ENCODE data around the gene USP1.

Gene USP1, protein sequence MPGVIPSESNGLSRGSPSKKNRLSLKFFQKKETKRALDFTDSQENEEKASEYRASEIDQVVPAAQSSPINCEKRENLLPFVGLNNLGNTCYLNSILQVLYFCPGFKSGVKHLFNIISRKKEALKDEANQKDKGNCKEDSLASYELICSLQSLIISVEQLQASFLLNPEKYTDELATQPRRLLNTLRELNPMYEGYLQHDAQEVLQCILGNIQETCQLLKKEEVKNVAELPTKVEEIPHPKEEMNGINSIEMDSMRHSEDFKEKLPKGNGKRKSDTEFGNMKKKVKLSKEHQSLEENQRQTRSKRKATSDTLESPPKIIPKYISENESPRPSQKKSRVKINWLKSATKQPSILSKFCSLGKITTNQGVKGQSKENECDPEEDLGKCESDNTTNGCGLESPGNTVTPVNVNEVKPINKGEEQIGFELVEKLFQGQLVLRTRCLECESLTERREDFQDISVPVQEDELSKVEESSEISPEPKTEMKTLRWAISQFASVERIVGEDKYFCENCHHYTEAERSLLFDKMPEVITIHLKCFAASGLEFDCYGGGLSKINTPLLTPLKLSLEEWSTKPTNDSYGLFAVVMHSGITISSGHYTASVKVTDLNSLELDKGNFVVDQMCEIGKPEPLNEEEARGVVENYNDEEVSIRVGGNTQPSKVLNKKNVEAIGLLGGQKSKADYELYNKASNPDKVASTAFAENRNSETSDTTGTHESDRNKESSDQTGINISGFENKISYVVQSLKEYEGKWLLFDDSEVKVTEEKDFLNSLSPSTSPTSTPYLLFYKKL

DNA sequence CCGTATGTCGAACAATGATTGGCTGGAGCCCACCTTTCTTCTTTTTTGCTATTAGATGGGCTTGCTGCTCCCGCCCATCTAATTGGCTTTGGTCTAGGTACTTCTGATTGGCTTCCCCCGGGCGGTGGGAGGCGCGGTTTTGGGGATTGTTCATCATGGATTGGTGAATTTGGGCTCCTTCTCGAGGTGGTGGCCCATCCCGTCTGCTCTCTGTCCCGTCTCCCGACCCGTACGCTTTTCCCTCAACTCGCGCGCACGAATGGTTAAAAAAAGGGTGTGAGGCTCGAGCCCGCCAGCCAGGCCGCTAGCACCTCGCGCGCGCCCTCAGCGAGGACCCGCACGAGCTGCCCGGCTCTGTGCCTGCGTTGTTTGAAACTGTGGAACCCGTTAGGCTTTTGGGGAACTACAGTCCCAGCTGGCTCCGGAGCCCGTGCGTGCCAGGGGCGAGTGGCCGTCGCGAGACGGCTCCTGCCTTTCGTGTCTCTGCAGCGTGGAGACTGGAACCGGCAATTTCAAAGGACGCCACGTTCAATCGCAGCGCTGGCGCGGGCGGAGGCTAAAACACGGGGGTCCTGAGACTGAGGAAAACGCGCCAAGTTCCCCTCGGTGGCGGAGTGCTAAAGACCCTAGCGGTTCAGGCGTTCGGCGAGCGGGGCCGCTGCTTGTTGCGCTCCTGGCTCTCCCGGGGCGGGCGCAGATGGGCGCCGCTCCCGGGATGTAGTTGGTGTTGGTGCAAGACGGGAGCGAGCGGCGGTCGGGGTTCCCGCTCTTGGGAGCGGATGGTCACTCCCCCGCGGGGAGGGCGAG is at the start of gene USP1:
TSS of gene USP1 (plus strand) at position 584 of the 807 bp plus-strand sequence. CDS start 2,819 bp downstream, outside the sequence.
- DNase-seq = peak; percentile 99

DNA sequence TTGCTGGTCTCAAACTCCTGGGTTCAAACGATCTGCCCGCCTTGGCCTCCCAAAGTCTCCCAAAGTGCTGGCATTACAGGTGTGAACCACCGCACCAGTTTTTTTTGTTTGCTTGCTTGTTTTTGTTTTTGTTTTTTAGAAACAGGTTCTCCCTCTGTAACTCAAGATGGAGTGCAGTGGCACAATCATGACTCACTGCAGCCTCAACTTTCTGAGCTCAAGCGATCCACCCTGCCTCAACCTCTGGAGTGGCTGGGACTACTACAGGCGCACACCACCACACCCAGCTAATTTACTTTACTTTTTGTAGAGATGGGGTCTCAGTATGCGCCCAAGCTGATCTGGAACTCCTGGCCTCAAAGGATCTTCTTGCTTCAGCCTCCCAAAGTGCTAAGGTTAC is 47.3 kb upstream of the USP1 start:
- no peak for DNase-seq

- DNase-seq = no peak
These were observed 46.8 kb upstream of the USP1 start for GRCh38 chr1:62390071-62390470.

DNA sequence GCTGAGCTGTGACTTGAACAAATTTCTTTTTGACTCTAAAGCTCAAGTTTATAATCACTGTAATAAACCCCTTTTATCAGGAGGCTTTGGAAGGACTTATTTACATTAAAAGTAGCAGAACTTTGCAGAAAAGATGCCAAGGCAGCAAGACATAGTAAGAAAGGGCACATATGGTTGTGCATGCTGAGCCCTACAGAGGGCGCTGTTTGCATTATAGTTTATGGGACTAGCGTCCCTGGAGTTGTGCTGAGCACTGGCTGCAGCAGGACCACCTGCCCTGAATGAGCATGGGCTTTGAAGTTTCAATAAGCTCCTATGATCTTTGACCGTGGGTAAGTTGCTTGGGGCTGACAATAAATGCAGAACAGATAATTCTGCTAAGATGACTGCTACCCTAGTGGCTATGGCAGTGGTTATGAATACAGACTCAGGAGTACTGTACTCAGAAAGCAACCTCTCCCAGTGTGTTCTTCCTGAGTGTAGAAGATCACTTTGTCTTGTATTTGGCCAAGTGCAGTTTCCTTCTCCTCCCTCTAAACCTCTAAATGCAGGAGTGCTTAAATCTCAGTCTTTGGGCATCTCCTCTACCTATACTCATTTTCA is 45.4 kb upstream of the USP1 start:
- peak; percentile 12 for DNase-seq

DNA sequence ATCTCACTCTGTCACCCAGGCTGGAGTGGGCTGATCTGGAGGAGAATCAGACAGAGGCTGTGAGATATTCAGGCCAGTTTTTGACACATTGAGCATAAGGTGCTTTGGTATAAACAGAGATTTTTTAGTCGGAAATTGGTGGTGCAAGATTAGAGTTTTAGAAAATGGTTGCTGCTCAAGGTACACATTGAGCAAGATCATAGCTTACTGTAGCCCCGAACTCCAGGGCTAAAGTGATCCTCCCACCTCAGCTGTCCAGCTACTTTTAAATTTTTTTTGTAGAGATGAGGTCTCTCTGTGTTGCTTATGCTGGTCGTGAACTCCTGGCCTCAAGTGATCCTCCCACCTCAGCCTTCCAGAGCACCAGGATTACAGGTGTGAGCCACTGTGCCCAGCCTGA is 43.9 kb upstream of the USP1 start:
- no peak for DNase-seq

- no peak for DNase-seq
These were observed 42.2 kb upstream of the USP1 start for GRCh38 chr1:62394646-62395045.

DNA sequence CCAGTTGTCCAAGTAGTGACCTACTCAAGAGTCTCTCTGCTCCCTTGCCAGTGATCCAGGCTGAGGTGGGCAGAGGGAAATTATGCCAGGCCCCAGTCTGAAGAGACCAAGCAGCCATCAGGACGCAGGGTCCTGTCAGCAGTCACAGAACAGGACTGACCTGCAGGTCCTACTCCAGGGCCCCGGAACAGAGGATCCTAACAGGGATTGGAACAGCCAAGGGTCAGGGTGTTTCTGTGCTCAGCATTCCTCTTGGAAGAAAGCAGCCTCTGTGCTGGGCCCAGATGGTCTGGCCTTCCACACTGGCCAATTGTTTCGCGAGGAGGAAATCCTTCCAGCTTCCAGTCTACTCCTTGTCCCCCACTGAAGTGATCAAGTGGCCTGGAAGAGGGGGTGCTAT is 41.6 kb upstream of the USP1 start:
- DNase-seq = no peak

GRCh38 chr1:62396871-62397270 is 40.0 kb upstream of the USP1 start:
- no peak for DNase-seq

GRCh38 chr1:62397301-62397700 is 39.5 kb upstream of the USP1 start:
- no peak for DNase-seq

- no peak for DNase-seq
These were observed 38.5 kb upstream of the USP1 start for GRCh38 chr1:62398377-62398776.

DNA sequence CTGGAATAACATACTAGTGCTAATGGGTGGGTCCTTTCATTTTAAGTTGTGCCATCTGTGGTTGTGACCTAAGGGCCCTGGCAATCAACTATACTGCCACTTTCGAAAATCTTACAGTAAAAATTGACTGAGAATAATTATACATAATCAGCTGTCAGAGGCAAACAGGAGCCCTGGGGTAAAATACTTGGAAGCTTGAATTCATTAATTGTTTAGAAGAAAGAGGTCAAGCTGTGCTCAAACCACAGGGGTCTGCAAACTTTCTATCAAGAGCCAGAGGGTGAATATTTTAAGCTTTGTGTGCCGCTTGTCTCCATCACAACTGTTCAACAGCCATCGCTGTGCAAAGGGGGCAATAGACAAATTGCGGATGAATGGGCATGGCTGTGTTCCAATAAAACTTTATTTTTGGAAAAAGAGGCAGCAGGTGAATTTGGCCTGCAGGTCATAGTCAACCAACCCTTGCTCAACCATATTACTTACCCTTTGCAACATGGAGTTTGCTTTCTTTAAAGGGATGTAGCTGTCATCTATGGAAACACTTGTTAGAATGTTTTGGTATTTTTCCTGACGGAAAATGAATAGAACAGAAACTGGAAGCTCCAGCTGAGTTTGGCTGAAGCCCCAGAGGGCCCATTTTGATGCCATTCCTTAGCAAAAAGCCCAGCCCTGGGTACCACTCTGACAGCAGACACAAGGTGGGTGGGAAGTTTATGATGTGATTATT is 35.7 kb upstream of the USP1 start:
- no peak for DNase-seq

- no peak for DNase-seq
These were observed 31.6 kb upstream of the USP1 start for GRCh38 chr1:62405247-62405646.

DNA sequence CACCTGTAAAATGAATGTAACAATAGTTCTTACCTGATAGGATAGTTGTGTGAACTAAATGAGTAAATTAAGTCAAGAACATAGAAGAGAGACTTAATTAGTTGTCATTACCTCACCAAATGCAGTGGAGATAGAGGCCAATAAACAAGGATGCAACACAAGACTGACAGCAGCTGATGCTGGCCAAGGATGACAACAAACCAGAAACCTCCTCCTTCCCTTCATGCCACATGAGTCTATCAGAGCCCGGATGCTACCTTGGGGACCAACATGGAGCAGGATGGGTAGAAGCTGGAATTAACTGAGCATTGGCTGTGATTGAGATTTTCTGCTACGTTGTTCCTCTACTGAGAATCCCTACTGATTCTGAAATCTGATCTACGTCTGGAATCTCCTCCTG is 30.3 kb upstream of the USP1 start:
- no peak for DNase-seq

GRCh38 chr1:62407398-62408009 is 29.3 kb upstream of the USP1 start:
- DNase-seq = peak; percentile 37

DNA sequence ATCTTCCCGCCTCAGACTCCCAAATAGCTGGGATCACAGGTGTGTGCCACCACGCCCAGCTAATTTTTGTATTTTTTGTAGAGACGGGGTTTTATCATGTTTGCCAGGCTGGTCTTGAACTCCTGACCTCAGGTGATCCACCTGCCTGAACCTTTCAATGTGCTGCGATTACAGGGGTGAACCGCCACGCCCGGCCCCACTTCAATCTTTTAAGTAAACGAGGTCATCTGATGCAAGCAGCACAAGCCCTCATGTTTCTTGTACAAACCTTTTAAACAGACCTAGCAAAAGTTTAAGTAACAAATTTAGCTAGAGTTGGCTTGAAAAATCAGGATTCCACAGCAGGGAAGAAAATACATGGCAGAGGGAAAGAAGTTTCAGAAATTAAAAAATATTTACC is 21.2 kb upstream of the USP1 start:
- no peak for DNase-seq

DNA sequence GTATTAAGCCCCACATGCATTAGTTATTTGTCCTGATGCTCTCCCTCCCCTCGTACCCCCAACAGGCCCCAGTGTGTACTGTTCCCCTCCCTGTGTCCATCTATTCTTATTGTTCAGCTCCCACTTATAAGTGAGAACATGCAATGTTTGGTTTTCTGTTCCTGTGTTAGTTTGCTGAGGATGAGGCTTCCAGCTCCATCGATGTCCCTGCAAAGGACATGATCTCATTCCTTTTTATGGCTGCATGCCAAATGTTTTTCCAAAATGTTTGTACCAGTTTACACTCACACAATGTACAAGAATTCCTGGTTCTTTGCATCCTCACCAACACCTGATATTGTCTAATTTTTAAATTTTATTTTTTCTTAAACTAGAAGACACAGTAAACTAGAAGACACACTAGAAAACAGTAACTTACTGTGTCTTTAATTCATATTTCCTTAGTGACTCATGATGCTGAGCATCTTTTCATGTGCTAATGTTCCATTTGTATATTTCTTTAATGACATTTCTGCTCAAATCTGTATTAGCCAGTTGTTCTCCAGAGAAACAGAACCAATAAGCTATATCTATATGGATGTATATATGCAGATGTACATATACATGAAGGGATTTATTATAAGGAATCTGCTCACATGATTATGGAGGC is 19.4 kb upstream of the USP1 start:
- DNase-seq = no peak

DNA sequence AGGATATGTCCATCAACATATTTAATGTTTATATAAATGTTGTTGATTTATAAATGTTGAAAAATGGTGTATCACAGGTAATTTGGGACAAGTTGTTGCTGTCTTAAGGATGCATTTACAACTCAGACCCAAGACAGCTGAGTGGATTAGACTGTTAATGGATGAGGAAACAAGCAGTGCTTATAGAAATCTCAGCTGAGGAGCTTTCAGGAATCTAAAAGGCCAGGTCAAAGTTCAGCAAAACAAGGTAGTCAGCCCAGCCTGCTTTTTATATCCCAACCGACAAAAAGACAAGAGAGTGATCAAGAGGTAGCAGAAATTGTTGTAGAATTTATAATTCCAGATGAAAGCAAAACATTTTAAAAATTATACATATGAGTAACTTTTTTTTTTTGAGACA is 16.6 kb upstream of the USP1 start:
- no peak for DNase-seq

- DNase-seq = no peak
These were observed 13.1 kb upstream of the USP1 start for GRCh38 chr1:62423580-62424242.

DNA sequence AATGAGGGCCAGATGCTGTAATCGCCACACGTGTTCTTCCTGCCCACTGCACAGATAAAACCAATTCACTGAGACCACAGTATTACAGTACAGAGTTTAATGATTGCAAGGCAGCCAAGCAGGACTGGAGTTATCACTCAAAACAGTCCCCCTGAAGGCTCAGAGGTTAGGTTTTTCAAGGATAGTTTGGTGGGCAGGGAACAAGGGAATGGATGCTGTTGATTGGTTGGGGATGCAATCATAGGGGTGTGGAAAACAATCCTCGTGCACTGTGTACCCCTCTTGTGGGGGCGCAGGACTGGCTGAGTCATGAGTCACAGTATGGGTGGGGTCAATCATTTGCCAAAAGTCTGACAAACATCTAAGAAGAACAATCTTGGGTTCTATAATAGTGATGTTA is 12.4 kb upstream of the USP1 start:
- DNase-seq = no peak

DNA sequence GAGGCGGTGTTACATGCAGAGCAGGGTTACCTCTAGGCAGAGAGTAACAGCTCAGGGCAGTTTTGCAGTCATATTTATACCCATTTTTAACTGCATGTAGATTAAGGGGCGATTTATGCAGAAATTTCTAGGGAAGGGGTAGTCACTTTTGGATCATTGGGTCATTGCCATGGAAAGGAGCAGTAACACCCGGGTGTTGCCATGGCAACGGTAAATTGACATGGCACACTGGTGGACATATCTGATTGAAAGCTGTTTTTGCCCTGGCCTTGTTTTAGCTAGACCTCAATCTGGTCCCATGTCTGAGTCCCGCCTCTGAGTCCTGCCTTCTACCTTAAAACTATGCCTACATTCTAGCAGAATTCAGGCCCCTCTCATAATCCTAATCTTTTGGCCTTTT is 11.8 kb upstream of the USP1 start:
- no peak for DNase-seq

GRCh38 chr1:62426237-62426636 is 10.6 kb upstream of the USP1 start:
- DNase-seq = no peak
